ENCODE measurements around the gene ZNF236. TPM values are rescaled to one million over a fixed set of nuclear protein-coding genes. Genes with fewer than 3 reads are reported as not detected.
"Not testable (repeated sequence)": the region's sequence is repeated elsewhere in the genome, so short reads cannot be mapped to it uniquely, and the experiment has no call there.

ZNF236 gene
- total RNA-seq, 1 donor = 13.6 TPM

DNA sequence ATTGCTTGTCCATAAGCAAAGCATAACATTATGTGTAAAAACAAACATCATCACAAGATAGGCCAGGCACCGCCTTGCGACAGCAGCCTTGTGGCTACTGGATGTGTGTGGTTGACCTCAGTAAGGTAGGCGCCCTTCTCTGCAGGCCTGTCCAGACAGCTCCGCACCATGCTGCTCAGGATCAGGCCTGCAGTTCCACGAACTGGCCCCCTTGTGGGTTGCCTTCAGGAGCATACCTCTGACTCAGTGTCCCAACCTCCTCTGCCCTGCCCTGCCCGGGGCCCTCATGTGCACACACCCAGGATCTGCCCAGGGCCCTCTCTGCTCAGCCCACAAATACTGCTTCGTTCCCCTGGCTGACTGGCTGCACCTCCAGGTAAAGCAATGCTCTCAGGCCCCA is 16.1 kb upstream of the ZNF236 start:
- no peak overlapping the region for H3K4me3 ChIP-seq (ENCODE audit: low read depth, low read length)
- TF ChIP-seq, protein P1, sequence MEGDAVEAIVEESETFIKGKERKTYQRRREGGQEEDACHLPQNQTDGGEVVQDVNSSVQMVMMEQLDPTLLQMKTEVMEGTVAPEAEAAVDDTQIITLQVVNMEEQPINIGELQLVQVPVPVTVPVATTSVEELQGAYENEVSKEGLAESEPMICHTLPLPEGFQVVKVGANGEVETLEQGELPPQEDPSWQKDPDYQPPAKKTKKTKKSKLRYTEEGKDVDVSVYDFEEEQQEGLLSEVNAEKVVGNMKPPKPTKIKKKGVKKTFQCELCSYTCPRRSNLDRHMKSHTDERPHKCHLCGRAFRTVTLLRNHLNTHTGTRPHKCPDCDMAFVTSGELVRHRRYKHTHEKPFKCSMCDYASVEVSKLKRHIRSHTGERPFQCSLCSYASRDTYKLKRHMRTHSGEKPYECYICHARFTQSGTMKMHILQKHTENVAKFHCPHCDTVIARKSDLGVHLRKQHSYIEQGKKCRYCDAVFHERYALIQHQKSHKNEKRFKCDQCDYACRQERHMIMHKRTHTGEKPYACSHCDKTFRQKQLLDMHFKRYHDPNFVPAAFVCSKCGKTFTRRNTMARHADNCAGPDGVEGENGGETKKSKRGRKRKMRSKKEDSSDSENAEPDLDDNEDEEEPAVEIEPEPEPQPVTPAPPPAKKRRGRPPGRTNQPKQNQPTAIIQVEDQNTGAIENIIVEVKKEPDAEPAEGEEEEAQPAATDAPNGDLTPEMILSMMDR (IDR thresholded peaks at IDR 0.05; ENCODE audit: insufficient read depth, low read length) = no peak
- DNase-seq (ENCODE audit: low read depth) = no peak

DNA sequence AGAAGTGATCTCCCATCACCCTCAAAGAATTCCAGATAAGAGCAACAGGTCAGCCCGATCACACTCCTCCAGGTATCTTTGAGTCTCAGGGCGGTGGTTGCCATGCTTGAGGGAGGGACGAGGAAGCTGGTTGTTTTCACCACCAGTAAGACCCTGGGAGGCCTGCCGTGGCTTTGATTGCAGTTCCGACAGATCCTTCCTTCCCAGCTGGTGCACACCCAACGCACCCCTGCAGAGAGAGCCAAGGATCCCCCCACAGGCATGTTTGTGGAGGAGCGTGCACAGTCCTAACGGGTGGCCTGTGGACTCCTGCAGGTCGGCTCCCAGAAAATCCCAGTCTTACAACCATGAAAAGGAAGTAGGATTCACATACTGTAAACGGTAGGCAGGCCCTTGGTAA is 13.8 kb upstream of the ZNF236 start:
- TF ChIP-seq, protein P1 (IDR thresholded peaks at IDR 0.05; ENCODE audit: insufficient read depth, low read length) = no peak
- H3K4me3 ChIP-seq (ENCODE audit: low read depth, low read length) = no peak overlapping the region
- no peak for DNase-seq (ENCODE audit: low read depth)

DNA sequence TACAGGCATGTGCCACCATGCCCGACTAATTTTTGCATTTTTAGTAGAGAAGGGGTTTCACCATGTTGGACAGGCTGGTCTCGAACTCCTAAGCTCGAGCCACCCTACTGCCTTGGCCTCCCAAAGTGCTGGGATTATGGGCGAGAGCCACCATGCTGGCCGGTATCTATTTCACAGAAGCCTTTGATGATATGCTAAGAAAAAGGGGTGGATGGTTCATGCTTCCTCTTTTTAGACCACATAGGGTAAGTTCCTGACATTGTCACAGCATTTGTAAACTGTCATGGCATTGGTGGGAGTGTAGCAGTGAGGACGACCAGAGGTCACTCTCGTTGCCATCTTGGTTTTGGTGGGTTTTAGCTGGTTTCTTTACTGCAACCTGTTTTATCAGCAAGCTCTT is 10.8 kb upstream of the ZNF236 start:
- not testable (repeated sequence) for DNase-seq (ENCODE audit: low read depth)

GRCh38 chr18:76814256-76814655 is 8.1 kb upstream of the ZNF236 start:
- H3K4me3 ChIP-seq (ENCODE audit: low read depth, low read length) = no peak overlapping the region
- TF ChIP-seq, protein P1 (IDR thresholded peaks at IDR 0.05; ENCODE audit: insufficient read depth, low read length) = no peak
- no peak for DNase-seq (ENCODE audit: low read depth)

More for the DNA sequence above, 10.8 kb upstream of the ZNF236 start:
- H3K4me3 ChIP-seq (ENCODE audit: low read depth, low read length) = not testable (repeated sequence)

- H3K4me3 ChIP-seq (ENCODE audit: low read depth, low read length) = no peak overlapping the region
- no peak for DNase-seq (ENCODE audit: low read depth)
- TF ChIP-seq, protein P1 (IDR thresholded peaks at IDR 0.05; ENCODE audit: insufficient read depth, low read length) = no peak
Measured at GRCh38 chr18:76816127-76816526, 6.2 kb upstream of the ZNF236 start.

GRCh38 chr18:76817888-76818611 is 4.3 kb upstream of the ZNF236 start:
- no peak for DNase-seq (ENCODE audit: low read depth)
- H3K4me3 ChIP-seq (ENCODE audit: low read depth, low read length) = no peak overlapping the region
- TF ChIP-seq, protein P1 (IDR thresholded peaks at IDR 0.05; ENCODE audit: insufficient read depth, low read length) = no peak

- no peak overlapping the region for H3K4me3 ChIP-seq (ENCODE audit: low read depth, low read length)
- no peak for DNase-seq (ENCODE audit: low read depth)
- TF ChIP-seq, protein P1 (IDR thresholded peaks at IDR 0.05; ENCODE audit: insufficient read depth, low read length) = no peak
Measured at GRCh38 chr18:76819411-76820136, 2.8 kb upstream of the ZNF236 start.

Measured in fibroblast of the aortic adventitia (primary cell).